Measurements from ENCODE around the gene HABP2.

The HABP2 gene

GRCh38 chr10:113549856-113550255 is 3.0 kb upstream of the HABP2 start:
- no peak overlapping the region for H2AFZ ChIP-seq (ENCODE audit: low read depth, low read length, severe bottlenecking)
- no peaks in the 10 kb centered on the region for H3F3A ChIP-seq (ENCODE audit: insufficient read depth)
- no peaks in the 10 kb centered on the region for H3K27me3 ChIP-seq (ENCODE audit: low read length)
- H3K9me3 ChIP-seq (ENCODE audit: insufficient read depth, low read length) = no peaks in the 10 kb centered on the region
- H3K9ac ChIP-seq (ENCODE audit: low read length) = no peak overlapping the region
- H3K79me2 ChIP-seq (ENCODE audit: insufficient read depth, low read length) = no peaks in the 10 kb centered on the region
- H4K20me1 ChIP-seq (ENCODE audit: low read depth, low read length) = no peaks in the 10 kb centered on the region
- no peak overlapping the region for H3K4me2 ChIP-seq (ENCODE audit: low read depth, low read length, poor library complexity, severe bottlenecking)
- H3K36me3 ChIP-seq (ENCODE audit: low read length) = no peaks in the 10 kb centered on the region
- no peak overlapping the region for H3K4me3 ChIP-seq (ENCODE audit: insufficient read depth, low read length, poor library complexity, severe bottlenecking)
- TF ChIP-seq, protein P1, sequence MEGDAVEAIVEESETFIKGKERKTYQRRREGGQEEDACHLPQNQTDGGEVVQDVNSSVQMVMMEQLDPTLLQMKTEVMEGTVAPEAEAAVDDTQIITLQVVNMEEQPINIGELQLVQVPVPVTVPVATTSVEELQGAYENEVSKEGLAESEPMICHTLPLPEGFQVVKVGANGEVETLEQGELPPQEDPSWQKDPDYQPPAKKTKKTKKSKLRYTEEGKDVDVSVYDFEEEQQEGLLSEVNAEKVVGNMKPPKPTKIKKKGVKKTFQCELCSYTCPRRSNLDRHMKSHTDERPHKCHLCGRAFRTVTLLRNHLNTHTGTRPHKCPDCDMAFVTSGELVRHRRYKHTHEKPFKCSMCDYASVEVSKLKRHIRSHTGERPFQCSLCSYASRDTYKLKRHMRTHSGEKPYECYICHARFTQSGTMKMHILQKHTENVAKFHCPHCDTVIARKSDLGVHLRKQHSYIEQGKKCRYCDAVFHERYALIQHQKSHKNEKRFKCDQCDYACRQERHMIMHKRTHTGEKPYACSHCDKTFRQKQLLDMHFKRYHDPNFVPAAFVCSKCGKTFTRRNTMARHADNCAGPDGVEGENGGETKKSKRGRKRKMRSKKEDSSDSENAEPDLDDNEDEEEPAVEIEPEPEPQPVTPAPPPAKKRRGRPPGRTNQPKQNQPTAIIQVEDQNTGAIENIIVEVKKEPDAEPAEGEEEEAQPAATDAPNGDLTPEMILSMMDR (IDR thresholded peaks at IDR 0.05; ENCODE audit: insufficient read depth, low read length, poor library complexity, severe bottlenecking) = no peak
- no peak for TF ChIP-seq EZH2phosphoT487 (conservative IDR thresholded peaks at IDR 0.05; ENCODE audit: low read length)
- H3K27ac ChIP-seq (ENCODE audit: low read depth, low read length) = no peak overlapping the region
- no peaks in the 10 kb centered on the region for H3K9me2 ChIP-seq (replicated peaks; ENCODE audit: insufficient read depth, low read length)

DNA sequence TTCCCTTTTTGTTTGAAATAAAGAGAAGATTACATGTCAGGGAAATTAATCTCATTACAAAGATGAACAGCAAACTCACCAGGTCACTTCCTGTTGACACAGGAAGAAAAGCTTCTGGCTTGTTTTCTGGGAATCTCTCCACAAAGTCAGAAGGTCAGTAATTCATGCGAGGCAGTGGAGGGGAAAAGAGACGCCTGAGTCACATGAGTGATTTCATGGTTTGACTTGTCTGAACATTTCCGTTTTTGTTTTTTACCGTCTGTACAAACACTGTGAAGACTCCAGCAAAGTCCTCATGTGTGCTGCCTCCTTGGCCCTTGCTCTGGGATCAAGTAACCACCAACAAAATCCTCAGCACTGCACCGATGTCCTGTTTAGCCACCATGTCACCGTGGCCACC is 2.5 kb upstream of the HABP2 start:
- Histone ChIP-seq H4K20me1 (ENCODE audit: low read depth, low read length) (no peaks in the 10 kb centered on the region), H3K27me3 (ENCODE audit: low read length) (no peaks in the 10 kb centered on the region), H3K9me2 (replicated peaks; ENCODE audit: insufficient read depth, low read length) (no peaks in the 10 kb centered on the region), H3K9me3 (ENCODE audit: insufficient read depth, low read length) (no peaks in the 10 kb centered on the region), H3K9ac (ENCODE audit: low read length) (no peak overlapping the region), H3K4me3 (ENCODE audit: insufficient read depth, low read length, poor library complexity, severe bottlenecking) (no peak overlapping the region), H3K27ac (ENCODE audit: low read depth, low read length) (no peak overlapping the region), H2AFZ (ENCODE audit: low read depth, low read length, severe bottlenecking) (no peak overlapping the region), H3K79me2 (ENCODE audit: insufficient read depth, low read length) (no peaks in the 10 kb centered on the region), H3K4me2 (ENCODE audit: low read depth, low read length, poor library complexity, severe bottlenecking) (no peak overlapping the region), H3K36me3 (ENCODE audit: low read length) (no peaks in the 10 kb centered on the region), H3F3A (ENCODE audit: insufficient read depth) (no peaks in the 10 kb centered on the region)
- TF ChIP-seq, protein P1 (IDR thresholded peaks at IDR 0.05; ENCODE audit: insufficient read depth, low read length, poor library complexity, severe bottlenecking) = no peak
- TF ChIP-seq EZH2phosphoT487 (conservative IDR thresholded peaks at IDR 0.05; ENCODE audit: low read length) = no peak

DNA sequence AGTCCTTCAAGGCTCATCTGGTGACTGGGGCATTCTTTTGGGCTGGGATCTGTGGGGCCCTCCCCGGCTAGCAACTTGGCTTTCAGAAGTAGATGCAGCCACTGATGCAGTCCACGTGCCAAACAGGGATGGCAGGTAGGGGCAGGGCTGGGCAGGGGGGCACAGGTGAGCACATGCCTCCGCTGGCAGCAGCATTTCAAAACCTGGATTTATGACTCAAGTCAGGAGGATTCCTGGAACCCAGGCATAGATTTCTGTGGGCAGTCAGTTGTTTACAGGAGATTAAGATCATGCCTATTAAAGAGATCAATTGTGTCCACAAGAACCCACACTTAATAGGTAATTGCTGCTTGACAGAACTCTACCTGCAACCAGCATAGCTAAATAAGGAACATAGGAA is 839 bp upstream of the HABP2 start:
- Histone ChIP-seq H3K4me3 (ENCODE audit: insufficient read depth, low read length, poor library complexity, severe bottlenecking) (no peak overlapping the region), H2AFZ (ENCODE audit: low read depth, low read length, severe bottlenecking) (no peak overlapping the region), H3K9me2 (replicated peaks; ENCODE audit: insufficient read depth, low read length) (no peaks in the 10 kb centered on the region), H3K4me2 (ENCODE audit: low read depth, low read length, poor library complexity, severe bottlenecking) (no peak overlapping the region), H3K27ac (ENCODE audit: low read depth, low read length) (no peak overlapping the region), H3F3A (ENCODE audit: insufficient read depth) (no peaks in the 10 kb centered on the region), H4K20me1 (ENCODE audit: low read depth, low read length) (no peaks in the 10 kb centered on the region), H3K9ac (ENCODE audit: low read length) (no peak overlapping the region), H3K36me3 (ENCODE audit: low read length) (no peaks in the 10 kb centered on the region), H3K79me2 (ENCODE audit: insufficient read depth, low read length) (no peaks in the 10 kb centered on the region), H3K27me3 (ENCODE audit: low read length) (no peaks in the 10 kb centered on the region), H3K9me3 (ENCODE audit: insufficient read depth, low read length) (no peaks in the 10 kb centered on the region)
- no peak for TF ChIP-seq EZH2phosphoT487 (conservative IDR thresholded peaks at IDR 0.05; ENCODE audit: low read length)
- TF ChIP-seq, protein P1 (IDR thresholded peaks at IDR 0.05; ENCODE audit: insufficient read depth, low read length, poor library complexity, severe bottlenecking) = no peak
